K562 (cell line): ENCODE results near the gene IRF2. TPM values are rescaled to one million over a fixed set of nuclear protein-coding genes. Genes with fewer than 3 reads are reported as not detected.

Experiments used
- ATAC-seq: fragments of 200-7000 bp; cut with Tn5 transposase; 3 replicates; pipeline ENCODE4 v1.9.1; 2020; ENCODE audit warnings: moderate library complexity
- BruUV-seq: library from RNA; stranded (reverse); fragments of 400-500 nt; replicated peaks from 2 replicates; lab custom pipeline; 2021; lab: Mats Ljungman, UMichigan
- CTCF ChIA-PET: fragments of 300-600 bp; formaldehyde crosslinking; extraction: SDS; loops from one replicate; lab custom pipeline; 2021; ENCODE audit warnings: low intra/inter-chr PET ratio; lab: Yijun Ruan, JAX
- POLR2A ChIA-PET: fragments of 300-600, 350-650 bp; sonication (Branson Sonifier 250); formaldehyde crosslinking; extraction: SDS; loops from one replicate; lab custom pipeline; 2021; ENCODE audit warnings: antibody characterized with exemption, inconsistent platforms; lab: Yijun Ruan, JAX
- DNase-seq, 4 experiments: peaks; one replicate each; pipeline versions ENCODE4 v3.0.0 to v3.0.0-alpha.2; 2011 to 2018; ENCODE audit warnings: low spot score in 3 of 4, mixed read lengths in 3 of 4; ENCODE audit errors: extremely low read depth in 1 of 4
- FAIRE-seq: peaks from 2 replicates; lab custom pipeline; 2011; peaks lifted over from hg19 to GRCh38; lab: Jason Lieb, UNC
- H2AFZ ChIP-seq: 2 replicates; pipeline ENCODE4 v1.6.0; 2011; ENCODE audit warnings: low read depth, low read length, control low read depth, inconsistent platforms
- H3K27ac ChIP-seq: fragments of 200-600 bp; 3 replicates; pipeline ENCODE4 v1.8.0; 2011; ENCODE audit warnings: low read depth, mild to moderate bottlenecking, control low read depth, inconsistent platforms, low read length, moderate library complexity, mixed read lengths; ENCODE audit errors: extremely low read depth
- H3K27me3 ChIP-seq, 2 experiments: fragments of 300-600 bp in 1 of 2; 2 replicates in 1 of 2; 3 replicates in 1 of 2; pipeline versions ENCODE4 v1.6.0 to v1.8.0; 2011; ENCODE audit warnings: inconsistent platforms in 2 of 2, low read length in 2 of 2, mild to moderate bottlenecking in 1 of 2, mixed read lengths in 1 of 2, moderate library complexity in 1 of 2; ENCODE audit not compliant: control insufficient read depth in 2 of 2, insufficient read depth in 2 of 2
- H3K36me3 ChIP-seq: fragments of 300-600 bp; 3 replicates; pipeline ENCODE4 v1.8.0; 2011; ENCODE audit warnings: mild to moderate bottlenecking, low read length, inconsistent platforms; ENCODE audit not compliant: control insufficient read depth, insufficient read depth
- H3K4me1 ChIP-seq, 2 experiments: fragments of 200-600 bp in 1 of 2; replicated peaks in 1 of 2; 2 replicates in 1 of 2; 3 replicates in 1 of 2; pipeline versions ENCODE4 v1.5.1 to v1.8.0; 2011; ENCODE audit warnings: inconsistent platforms in 2 of 2, low read length in 2 of 2, mild to moderate bottlenecking in 1 of 2, mixed read lengths in 1 of 2, moderate library complexity in 1 of 2; ENCODE audit not compliant: control insufficient read depth in 2 of 2, insufficient read depth in 2 of 2
- H3K4me2 ChIP-seq: 2 replicates; pipeline ENCODE4 v1.6.1; 2011; ENCODE audit warnings: low read length, control low read depth, inconsistent platforms, mixed read lengths; ENCODE audit not compliant: insufficient read depth
- H3K4me3 ChIP-seq: fragments of 200-600 bp; sonication (generic), shearing (Covaris generic); 2 replicates; pipeline ENCODE4 v1.5.1; 2016; ENCODE audit warnings: control low read depth, inconsistent platforms
- H3K79me2 ChIP-seq: fragments of 200-600 bp; 3 replicates; pipeline ENCODE4 v1.8.0; 2011; ENCODE audit warnings: low read length, inconsistent platforms; ENCODE audit not compliant: control insufficient read depth, insufficient read depth
- H3K9ac ChIP-seq, 2 experiments: 2 replicates each; pipeline versions ENCODE4 v1.6.0 to v1.6.1; 2011; ENCODE audit warnings: low read depth in 2 of 2, low read length in 2 of 2, control low read depth in 1 of 2, inconsistent platforms in 1 of 2, mild to moderate bottlenecking in 1 of 2, mixed read lengths in 1 of 2; ENCODE audit not compliant: insufficient read depth in 1 of 2
- H3K9me1 ChIP-seq: one replicate; pipeline ENCODE4 v1.6.0; 2011; ENCODE audit warnings: inconsistent platforms, mild to moderate bottlenecking, low read length, moderate library complexity; ENCODE audit not compliant: control insufficient read depth, insufficient read depth
- H3K9me3 ChIP-seq: replicated peaks from 2 replicates; pipeline ENCODE4 v1.5.1; 2011; ENCODE audit warnings: low read depth, low read length, inconsistent platforms; ENCODE audit not compliant: control insufficient read depth, insufficient read depth
- H4K20me1 ChIP-seq: replicated peaks from 2 replicates; pipeline ENCODE4 v1.6.1; 2011; ENCODE audit warnings: low read length, inconsistent platforms, mixed read lengths; ENCODE audit not compliant: control insufficient read depth, insufficient read depth
- EHMT2 ChIP-seq: fragments of 450-650 bp; IDR thresholded peaks from 2 replicates; pipeline ENCODE4 v1.6.1; 2018; ENCODE audit warnings: antibody characterized with exemption
- SRSF1 ChIP-seq: fragments of 200-400 bp; formaldehyde crosslinking; IDR thresholded peaks from 2 replicates; pipeline ENCODE4 v1.6.1; 2017; ENCODE audit warnings: mild to moderate bottlenecking, low read depth, low read length, moderate library complexity
- ZNF431 ChIP-seq: sonication (generic); formaldehyde crosslinking; IDR thresholded peaks from 2 replicates; pipeline ENCODE4 v1.8.0; 2022; ENCODE audit warnings: mild to moderate bottlenecking, missing genetic modification reagents
- WGBS: fragments of 100-300 bp; shearing (Covaris generic); methylation state at CpG from one replicate; pipeline ENCODE4 v1.1.6; 2016; ENCODE audit warnings: low coverage, mixed read lengths; ENCODE audit not compliant: insufficient coverage; ENCODE audit errors: missing lambda C conversion rate; 5-methylcytosine and 5-hydroxymethylcytosine counted together
- in situ Hi-C: fragments of 300-500 bp; cut with MboI; formaldehyde crosslinking; loops from 4 replicates; pipeline ENCODE4 v1.15.0; 2018; ENCODE audit warnings: inconsistent platforms, mixed read lengths
- intact Hi-C: fragments of 100-400 bp; cut with micrococcal nuclease; formaldehyde crosslinking; loops from 2 replicates; pipeline ENCODE4 v1.14.2; 2022
- polyA plus RNA-seq, 8 experiments: library from polyadenylated mRNA; depleted of rRNA in 4 of 8; stranded (reverse) in 5 of 8; unstranded in 3 of 8; fragments of >200 nt; fragmentation: Nextera tagmentation in 2 of 8; fragmentation: Illumina TruSeq in 1 of 8; extraction: Ambion mirVana in 2 of 8; extraction: Trizol in 1 of 8; gene quantifications; 2 replicates each; pipeline versions ENCODE4 v1.2.1 to v1.2.3, GENCODE V29; 2011 to 2014; ENCODE audit warnings: inconsistent platforms in 1 of 8, missing spikeins in 1 of 8
- total RNA-seq, 7 experiments: library from RNA; depleted of rRNA in 6 of 7; stranded (reverse); fragments of >200 nt in 6 of 7; fragmentation: Illumina TruSeq in 2 of 7; extraction: Trizol in 2 of 7; gene quantifications; 2 replicates each; pipeline versions ENCODE4 v1.2.1 to v1.2.3, GENCODE V29; 2011 to 2021; ENCODE audit warnings: low replicate concordance in 1 of 7
- TF ChIP-seq, protein P1 (sequence below): fragments of 450-650 bp; IDR thresholded peaks from 2 replicates; pipeline ENCODE4 v1.7.1; 2018; ENCODE audit warnings: mild to moderate bottlenecking, low read depth; ENCODE audit not compliant: partially characterized antibody
- TF ChIP-seq, protein P2 (sequence below): sonication (generic); formaldehyde crosslinking; IDR thresholded peaks from 2 replicates; pipeline ENCODE4 v1.9.0; 2022; ENCODE audit warnings: mild to moderate bottlenecking, missing genetic modification reagents

IRF2 gene
- total and polyA plus RNA-seq, 9 of the 15 experiments (the other 6 are each of a cell fraction or from before 2014, with no cell fraction given) = 7.1 to 17.1 (median 11.3) TPM

DNA sequence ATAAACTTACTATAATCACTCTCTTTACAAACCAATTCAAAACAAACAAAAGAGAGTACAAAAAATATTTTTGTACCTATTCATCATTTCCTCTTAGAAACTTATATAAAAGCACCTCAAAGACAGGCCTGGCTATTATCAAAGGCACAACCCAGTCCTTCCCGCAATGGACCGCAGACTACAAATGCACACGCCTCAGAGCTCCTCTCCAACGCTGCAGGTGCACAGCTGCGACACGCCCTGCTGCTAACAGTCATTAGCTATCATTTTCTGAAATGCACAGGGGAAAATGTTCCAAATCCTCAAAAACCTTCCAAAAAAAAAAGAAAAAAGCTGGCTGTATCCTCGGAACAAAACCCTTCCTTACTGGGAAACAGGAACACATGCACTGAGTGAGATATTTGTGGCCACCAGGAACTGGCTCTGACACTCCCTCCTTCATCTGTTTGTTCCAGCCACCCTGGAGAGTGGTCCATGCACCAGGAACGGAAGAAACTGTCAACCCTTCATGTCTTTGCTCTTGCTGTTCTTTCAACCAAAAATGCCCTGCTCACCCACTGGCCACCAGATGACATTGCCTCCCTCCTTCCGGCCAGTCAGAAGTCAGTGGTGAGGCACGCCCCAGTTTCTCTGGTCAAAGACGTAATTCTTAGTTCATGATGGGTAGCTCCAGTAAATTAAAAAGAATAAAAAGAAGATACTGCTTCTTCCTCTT lies 16.7 kb downstream of the IRF2 start:
- TF ChIP-seq, protein P1, sequence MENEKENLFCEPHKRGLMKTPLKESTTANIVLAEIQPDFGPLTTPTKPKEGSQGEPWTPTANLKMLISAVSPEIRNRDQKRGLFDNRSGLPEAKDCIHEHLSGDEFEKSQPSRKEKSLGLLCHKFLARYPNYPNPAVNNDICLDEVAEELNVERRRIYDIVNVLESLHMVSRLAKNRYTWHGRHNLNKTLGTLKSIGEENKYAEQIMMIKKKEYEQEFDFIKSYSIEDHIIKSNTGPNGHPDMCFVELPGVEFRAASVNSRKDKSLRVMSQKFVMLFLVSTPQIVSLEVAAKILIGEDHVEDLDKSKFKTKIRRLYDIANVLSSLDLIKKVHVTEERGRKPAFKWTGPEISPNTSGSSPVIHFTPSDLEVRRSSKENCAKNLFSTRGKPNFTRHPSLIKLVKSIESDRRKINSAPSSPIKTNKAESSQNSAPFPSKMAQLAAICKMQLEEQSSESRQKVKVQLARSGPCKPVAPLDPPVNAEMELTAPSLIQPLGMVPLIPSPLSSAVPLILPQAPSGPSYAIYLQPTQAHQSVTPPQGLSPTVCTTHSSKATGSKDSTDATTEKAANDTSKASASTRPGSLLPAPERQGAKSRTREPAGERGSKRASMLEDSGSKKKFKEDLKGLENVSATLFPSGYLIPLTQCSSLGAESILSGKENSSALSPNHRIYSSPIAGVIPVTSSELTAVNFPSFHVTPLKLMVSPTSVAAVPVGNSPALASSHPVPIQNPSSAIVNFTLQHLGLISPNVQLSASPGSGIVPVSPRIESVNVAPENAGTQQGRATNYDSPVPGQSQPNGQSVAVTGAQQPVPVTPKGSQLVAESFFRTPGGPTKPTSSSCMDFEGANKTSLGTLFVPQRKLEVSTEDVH = no peak
- TF ChIP-seq SRSF1 (no peak), EHMT2 (no peak), ZNF431 (no peak)
- TF ChIP-seq, protein P2, sequence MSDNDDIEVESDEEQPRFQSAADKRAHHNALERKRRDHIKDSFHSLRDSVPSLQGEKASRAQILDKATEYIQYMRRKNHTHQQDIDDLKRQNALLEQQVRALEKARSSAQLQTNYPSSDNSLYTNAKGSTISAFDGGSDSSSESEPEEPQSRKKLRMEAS (CRISPR knock-in tag) = no peak
- Histone ChIP-seq H3K79me2 (peaks cover 7% of the 10 kb centered on the region; the same call in 1 of the 3 replicates), H3K27me3 (no peaks in the 10 kb centered on the region), H3K36me3 (no peaks in the 10 kb centered on the region), H3K4me2 (no peak overlapping the region), H3K4me3 (no peak overlapping the region), H4K20me1 (peaks cover 20% of the 10 kb centered on the region; the same call in 1 of the 2 replicates), H3K9me1 (no peaks in the 10 kb centered on the region), H3K27ac (no peak overlapping the region), H3K9me3 (no peaks in the 10 kb centered on the region), H3K9ac (no peak overlapping the region), H3K4me1 (peaks cover 0 to 13% of the 10 kb centered on the region in 2 experiments; a peak in 4 of 5 replicates), H2AFZ (no peak overlapping the region)
- WGBS = 49% methylated on average over 11 of the region's 11 CpGs
- DNase-seq = no peak
- CTCF ChIA-PET = no interaction called here
- POLR2A ChIA-PET = no interaction called here
- peak; percentile 53; the same call in 2 of the 3 replicates for ATAC-seq
- intact Hi-C loops = no loop called here
- no TSS peak for BruUV-seq
- in situ Hi-C loops = no loop called here
- peak; percentile 11 for FAIRE-seq
